Duodenal mucosa (tissue), 2 donors: ENCODE measurements around the gene CBLB.

ENCODE experiments used
- H3K27ac ChIP-seq: one replicate; pipeline ENCODE4 v1.7.0; 2013; ENCODE audit warnings: low read depth, low read length
- H3K27me3 ChIP-seq, 2 donors: one replicate each; pipeline ENCODE4 v1.7.0; 2013; ENCODE audit warnings: low read length in 2 of 2, control low read depth in 1 of 2; ENCODE audit not compliant: insufficient read depth in 2 of 2, control insufficient read depth in 1 of 2
- H3K36me3 ChIP-seq, 2 donors: one replicate each; pipeline ENCODE4 v1.7.0; 2013; ENCODE audit warnings: low read length in 2 of 2, control low read depth in 1 of 2; ENCODE audit not compliant: insufficient read depth in 2 of 2, control insufficient read depth in 1 of 2
- H3K4me1 ChIP-seq, 2 donors: one replicate each; pipeline ENCODE4 v1.7.0; 2013; ENCODE audit warnings: low read length in 2 of 2, control low read depth in 1 of 2; ENCODE audit not compliant: insufficient read depth in 2 of 2, control insufficient read depth in 1 of 2
- H3K4me3 ChIP-seq, 2 donors: one replicate each; pipeline ENCODE4 v1.7.0; 2013; ENCODE audit warnings: low read length in 2 of 2, low read depth in 1 of 2
- H3K9ac ChIP-seq, 2 donors: one replicate each; pipeline ENCODE4 v1.7.0; 2013; ENCODE audit warnings: low read length in 2 of 2, low read depth in 1 of 2
- H3K9me3 ChIP-seq, 2 donors: one replicate each; pipeline ENCODE4 v1.7.0; 2013; ENCODE audit warnings: low read length in 2 of 2, control low read depth in 1 of 2; ENCODE audit not compliant: control insufficient read depth in 1 of 2

CBLB gene

GRCh38 chr3:105868742-105869530 is at the start of gene CBLB:
CBLB (minus strand) TSS chr3:105869012; CDS start chr3:105867577, 1,435 bp downstream.
- Histone ChIP-seq H3K27ac (peak within 1 kb of the TSS; percentile 93), H3K27me3 (no peaks in the 10 kb centered on the region), H3K4me3 (peak within 1 kb of the TSS; percentile 93 to 96), H3K9ac (peak within 1 kb of the TSS; percentile 79 to 95), H3K36me3 (peaks cover 0 to 3% of the 10 kb centered on the region in 2 donors), H3K9me3 (no peaks in the 10 kb centered on the region), H3K4me1 (peaks cover 29 to 37% of the 10 kb centered on the region in 2 donors)

DNA sequence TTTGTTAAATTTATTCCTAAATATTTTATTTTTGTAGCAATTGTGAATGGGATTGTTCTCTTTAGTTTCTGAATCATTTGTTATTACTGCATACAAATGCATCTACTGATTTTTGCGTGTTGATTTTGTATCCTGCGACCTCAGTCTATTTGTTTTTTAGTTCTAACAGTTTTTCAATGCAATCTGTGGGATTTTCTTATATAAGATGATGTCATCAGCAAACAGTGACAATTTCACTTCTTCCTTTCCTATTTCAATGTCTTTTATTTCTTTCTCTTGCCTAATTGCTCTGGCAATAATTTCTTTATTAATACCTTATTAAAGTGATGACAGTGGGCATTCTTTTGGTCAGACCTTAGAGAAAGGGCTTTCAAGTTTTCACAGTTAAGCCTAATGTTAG is 48.0 kb upstream of the CBLB start:
- H3K9ac ChIP-seq, result no peak overlapping the region
- H3K27me3 ChIP-seq, result no peaks in the 10 kb centered on the region
- H3K27ac ChIP-seq, result no peak overlapping the region
- no peaks in the 10 kb centered on the region for H3K4me1 ChIP-seq
- H3K4me3 ChIP-seq, result no peak overlapping the region
- peaks cover 0 to 3% of the 10 kb centered on the region in 2 donors for H3K9me3 ChIP-seq
- no peaks in the 10 kb centered on the region for H3K36me3 ChIP-seq

GRCh38 chr3:105915524-105915923 is 46.7 kb upstream of the CBLB start:
- Histone ChIP-seq H3K4me1 (no peaks in the 10 kb centered on the region), H3K9ac (no peak overlapping the region), H3K27me3 (no peaks in the 10 kb centered on the region), H3K27ac (no peak overlapping the region), H3K9me3 (peaks cover 0 to under 1% of the 10 kb centered on the region in 2 donors), H3K4me3 (no peak overlapping the region), H3K36me3 (no peaks in the 10 kb centered on the region)

DNA sequence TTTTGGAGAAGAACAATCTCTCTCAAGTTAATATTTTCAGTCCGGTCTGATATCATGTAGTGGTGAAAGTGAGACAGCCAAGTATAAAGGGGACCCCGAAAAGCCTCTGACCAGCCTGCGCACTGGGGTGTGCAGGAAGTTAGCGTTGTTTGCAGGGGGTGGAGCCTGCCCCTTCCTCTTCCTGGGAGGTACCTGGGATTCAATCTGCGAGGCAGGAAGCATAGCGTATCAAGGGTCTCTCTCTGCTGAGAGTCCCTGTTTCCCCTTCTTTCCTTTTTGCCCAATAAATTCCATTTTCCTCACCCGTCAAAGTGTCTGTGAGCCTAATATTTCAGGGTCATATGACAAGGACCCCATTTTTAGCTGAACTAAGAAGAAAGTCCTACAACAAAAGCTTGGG is 44.8 kb upstream of the CBLB start:
- H3K9ac ChIP-seq, result no peak overlapping the region
- H3K36me3 ChIP-seq, result no peaks in the 10 kb centered on the region
- H3K27me3 ChIP-seq, result no peaks in the 10 kb centered on the region
- no peak overlapping the region for H3K4me3 ChIP-seq
- no peak overlapping the region for H3K27ac ChIP-seq
- no peaks in the 10 kb centered on the region for H3K9me3 ChIP-seq
- H3K4me1 ChIP-seq, result no peaks in the 10 kb centered on the region

- H3K9me3 ChIP-seq, result no peaks in the 10 kb centered on the region
- H3K27me3 ChIP-seq, result no peaks in the 10 kb centered on the region
Observed at GRCh38 chr3:105912891-105913290, 44.1 kb upstream of the CBLB start.

DNA sequence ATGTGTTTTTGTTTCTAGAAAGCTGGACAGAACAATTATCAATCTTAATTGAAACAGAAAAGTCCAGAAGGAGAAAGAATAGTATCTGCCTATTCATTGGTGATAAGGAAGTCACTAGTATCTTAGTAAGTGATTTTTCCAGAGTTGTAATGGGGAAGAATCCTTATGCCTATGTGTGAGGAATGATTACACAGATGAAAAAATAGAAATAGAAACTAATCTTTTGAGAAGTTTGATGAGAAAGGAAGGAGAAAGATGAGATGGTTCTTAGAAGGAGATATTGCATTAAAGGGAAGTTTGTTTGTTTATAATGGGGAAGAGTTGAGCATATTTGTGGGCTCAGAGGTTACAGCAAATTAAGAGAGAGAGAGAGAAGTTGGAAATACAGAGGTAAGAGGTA is 42.7 kb upstream of the CBLB start:
- no peaks in the 10 kb centered on the region for H3K27me3 ChIP-seq
- no peaks in the 10 kb centered on the region for H3K4me1 ChIP-seq
- H3K9ac ChIP-seq, result no peak overlapping the region
- no peak overlapping the region for H3K4me3 ChIP-seq
- H3K36me3 ChIP-seq, result no peaks in the 10 kb centered on the region
- no peaks in the 10 kb centered on the region for H3K9me3 ChIP-seq
- no peak overlapping the region for H3K27ac ChIP-seq

More at GRCh38 chr3:105912891-105913290, 44.1 kb upstream of the CBLB start:
- Histone ChIP-seq H3K4me3 (no peak overlapping the region), H3K9ac (no peak overlapping the region), H3K36me3 (no peaks in the 10 kb centered on the region), H3K4me1 (no peaks in the 10 kb centered on the region), H3K27ac (no peak overlapping the region)

DNA sequence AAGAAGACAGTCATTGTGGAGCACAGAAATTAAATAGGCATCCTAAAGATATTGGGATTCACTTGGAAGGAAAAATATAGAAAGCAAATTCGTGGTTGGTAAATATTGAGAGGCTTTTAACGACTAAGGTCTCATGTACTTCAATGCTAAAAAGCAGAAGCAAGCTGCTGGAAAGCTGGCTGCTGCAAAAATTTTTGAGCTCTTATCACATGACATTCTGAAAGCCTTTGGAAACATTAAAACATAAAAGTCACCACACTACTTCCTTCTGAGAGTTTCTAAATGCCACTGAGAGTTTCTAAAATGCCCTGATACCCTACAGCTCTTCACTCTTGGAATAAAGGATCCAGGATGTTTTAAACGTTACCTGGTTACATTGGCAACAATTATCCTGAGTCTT is 39.0 kb upstream of the CBLB start:
- Histone ChIP-seq H3K36me3 (no peaks in the 10 kb centered on the region), H3K27me3 (no peaks in the 10 kb centered on the region), H3K27ac (no peak overlapping the region), H3K9ac (no peak overlapping the region), H3K9me3 (no peaks in the 10 kb centered on the region), H3K4me1 (no peaks in the 10 kb centered on the region), H3K4me3 (no peak overlapping the region)

- H3K27me3 ChIP-seq, result no peaks in the 10 kb centered on the region
- no peaks in the 10 kb centered on the region for H3K9me3 ChIP-seq
- no peaks in the 10 kb centered on the region for H3K36me3 ChIP-seq
- H3K4me3 ChIP-seq, result no peak overlapping the region
- no peaks in the 10 kb centered on the region for H3K4me1 ChIP-seq
- H3K9ac ChIP-seq, result no peak overlapping the region
- H3K27ac ChIP-seq, result no peak overlapping the region
Observed at GRCh38 chr3:105906836-105907235, 38.0 kb upstream of the CBLB start.

- no peak overlapping the region for H3K9ac ChIP-seq
- H3K27me3 ChIP-seq, result no peaks in the 10 kb centered on the region
- no peak overlapping the region for H3K27ac ChIP-seq
- H3K4me1 ChIP-seq, result no peaks in the 10 kb centered on the region
- no peaks in the 10 kb centered on the region for H3K9me3 ChIP-seq
- no peaks in the 10 kb centered on the region for H3K36me3 ChIP-seq
- no peak overlapping the region for H3K4me3 ChIP-seq
Observed at GRCh38 chr3:105906345-105906744, 37.5 kb upstream of the CBLB start.

GRCh38 chr3:105905328-105905727 is 36.5 kb upstream of the CBLB start:
- Histone ChIP-seq H3K36me3 (no peaks in the 10 kb centered on the region), H3K27me3 (no peaks in the 10 kb centered on the region), H3K9ac (no peak overlapping the region), H3K27ac (no peak overlapping the region), H3K9me3 (no peaks in the 10 kb centered on the region), H3K4me3 (no peak overlapping the region), H3K4me1 (no peaks in the 10 kb centered on the region)
